NCI-H2029 (cell line): ENCODE measurements around the gene PLPPR3.
A peak's percentile ranks its signal among the peaks of the same experiment; 100 is the strongest.

Experiments
- DNase-seq: peaks from one replicate; lab custom pipeline; 2025; lab: John Stamatoyannopoulos, UW

Gene PLPPR3

DNA sequence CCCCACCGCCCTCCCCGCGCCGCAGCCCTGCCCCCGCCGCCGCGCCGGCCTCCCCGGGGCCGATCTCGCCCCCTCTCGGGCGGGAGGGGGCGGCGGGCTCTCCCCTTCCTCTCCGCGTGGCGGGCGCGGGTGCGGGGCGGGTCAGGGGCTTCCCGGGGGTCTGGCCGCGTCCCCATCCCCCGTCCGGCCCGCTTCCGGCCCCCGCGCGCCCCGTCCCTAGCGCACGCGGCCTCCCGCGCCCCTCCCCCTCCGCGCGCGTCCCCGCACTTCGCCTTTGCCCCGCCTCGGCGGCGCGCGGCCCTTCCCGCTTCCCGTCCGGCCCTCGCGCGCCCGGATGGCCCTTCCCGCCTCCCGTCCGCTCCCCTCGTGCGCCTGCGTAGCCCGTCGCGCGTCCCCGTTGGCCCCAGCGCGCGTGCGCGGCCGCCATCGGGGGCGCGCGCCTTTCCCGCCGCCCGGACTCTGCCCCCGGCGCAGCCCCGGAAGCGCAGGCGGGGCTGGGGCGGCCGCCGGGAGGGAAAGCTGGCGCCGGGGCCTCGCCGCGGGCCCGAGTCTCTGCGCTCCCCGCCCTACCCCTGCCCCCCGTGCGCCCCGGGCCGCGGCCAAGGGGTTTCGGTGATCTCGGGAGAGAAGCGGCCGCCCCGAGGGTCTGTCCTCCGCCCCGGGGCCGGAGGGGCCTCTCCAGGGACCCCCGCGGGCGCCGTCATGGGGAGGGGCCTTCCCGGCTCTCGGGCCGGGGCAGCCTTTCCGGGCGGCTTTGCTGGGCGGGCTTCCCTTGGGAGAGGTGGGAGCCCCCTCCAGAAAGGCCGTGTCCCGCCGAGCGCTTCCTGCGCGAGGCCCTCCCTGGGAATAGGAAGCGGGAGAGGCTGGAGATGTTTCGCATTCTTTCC, 24.0 kb downstream of the PLPPR3 start:
- peak; percentile 87 for DNase-seq

DNA sequence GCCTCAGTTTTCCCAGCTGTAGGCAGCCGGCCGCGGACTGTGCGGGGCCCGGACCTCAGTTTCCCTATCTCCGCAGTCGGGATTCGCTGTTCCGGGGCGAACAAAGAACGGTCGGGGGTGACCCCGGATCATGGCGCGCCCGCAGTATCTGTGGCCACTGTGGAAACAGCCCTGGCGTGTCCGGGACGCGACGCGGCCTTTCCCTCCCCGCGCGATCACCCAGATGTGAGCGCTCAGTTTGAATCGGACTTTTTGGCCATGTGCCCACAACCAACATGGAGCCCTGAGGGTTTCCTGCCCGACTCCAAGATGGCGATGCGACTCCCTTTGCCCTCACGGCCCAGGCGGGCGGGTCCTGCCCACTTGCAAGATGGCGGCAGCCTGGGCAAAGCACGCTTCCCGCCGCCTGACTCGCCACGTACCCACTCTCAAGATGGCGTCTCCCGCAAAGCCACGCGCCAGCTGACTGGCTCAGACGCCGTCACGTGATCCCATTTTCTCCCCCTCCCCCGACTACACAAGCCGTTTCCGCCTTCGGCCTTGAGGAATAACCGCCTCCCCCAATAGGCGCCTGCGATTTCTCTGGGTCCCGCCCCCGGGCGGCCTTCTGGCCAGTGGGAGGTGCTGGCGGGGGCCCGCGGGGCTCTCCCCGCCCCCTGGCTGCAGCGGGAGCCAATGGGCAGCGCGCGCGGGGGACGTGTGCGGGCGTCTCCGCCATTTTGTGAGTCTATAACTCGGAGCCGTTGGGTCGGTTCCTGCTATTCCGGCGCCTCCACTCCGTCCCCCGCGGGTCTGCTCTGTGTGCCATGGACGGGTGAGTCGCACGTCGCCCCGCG, 24.8 kb downstream of the PLPPR3 start, which contains the start of gene PTBP1:
Gene PTBP1 (plus strand): TSS at position 761 of the 836 bp plus-strand sequence. CDS start 46 bp downstream, at position 807.
- peak; percentile 100 for DNase-seq

DNA sequence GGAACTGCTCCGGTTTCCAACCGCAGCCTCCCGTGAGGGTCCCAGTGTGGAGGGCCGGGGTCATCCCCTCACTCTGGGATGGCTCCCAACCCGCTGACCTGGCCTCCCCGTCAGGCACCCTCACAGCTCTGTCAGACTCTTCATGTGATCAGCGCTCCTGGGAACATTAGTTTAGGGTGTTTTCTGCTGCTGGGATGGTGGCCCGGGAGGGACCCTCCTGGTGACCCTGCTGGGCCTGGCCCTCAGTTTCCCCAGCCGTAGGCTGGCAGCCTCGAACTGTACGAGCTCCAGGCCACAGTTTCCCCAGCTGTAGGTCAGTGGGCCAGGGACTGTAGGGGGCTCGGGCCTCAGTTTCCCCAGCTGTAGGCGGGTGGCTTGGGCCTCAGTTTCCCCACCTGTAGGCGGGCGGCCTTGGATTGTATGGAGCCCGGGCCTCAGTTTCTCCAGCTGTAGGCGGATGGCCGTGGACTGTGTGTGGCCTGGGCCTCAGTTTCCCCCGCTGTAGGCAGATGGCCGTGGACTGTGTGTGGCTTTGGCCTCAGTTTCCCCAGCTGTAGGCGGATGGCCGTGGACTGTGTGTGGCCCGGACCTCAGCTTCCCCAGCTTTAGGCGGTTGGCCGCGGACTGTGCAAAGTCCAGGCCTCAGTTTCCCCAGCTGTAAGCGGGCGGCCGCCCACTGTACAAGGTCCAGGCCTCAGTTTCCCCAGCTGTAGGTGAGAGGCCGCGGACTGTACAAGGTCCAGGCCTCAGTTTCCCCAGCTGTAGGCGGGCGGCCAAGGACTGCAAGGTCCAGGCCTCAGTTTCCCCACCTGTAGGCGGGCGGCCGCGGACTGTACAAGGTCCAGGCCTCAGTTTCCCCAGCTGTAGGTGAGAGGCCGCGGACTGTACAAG, 25.8 kb downstream of the PLPPR3 start:
- DNase-seq = no peak

DNA sequence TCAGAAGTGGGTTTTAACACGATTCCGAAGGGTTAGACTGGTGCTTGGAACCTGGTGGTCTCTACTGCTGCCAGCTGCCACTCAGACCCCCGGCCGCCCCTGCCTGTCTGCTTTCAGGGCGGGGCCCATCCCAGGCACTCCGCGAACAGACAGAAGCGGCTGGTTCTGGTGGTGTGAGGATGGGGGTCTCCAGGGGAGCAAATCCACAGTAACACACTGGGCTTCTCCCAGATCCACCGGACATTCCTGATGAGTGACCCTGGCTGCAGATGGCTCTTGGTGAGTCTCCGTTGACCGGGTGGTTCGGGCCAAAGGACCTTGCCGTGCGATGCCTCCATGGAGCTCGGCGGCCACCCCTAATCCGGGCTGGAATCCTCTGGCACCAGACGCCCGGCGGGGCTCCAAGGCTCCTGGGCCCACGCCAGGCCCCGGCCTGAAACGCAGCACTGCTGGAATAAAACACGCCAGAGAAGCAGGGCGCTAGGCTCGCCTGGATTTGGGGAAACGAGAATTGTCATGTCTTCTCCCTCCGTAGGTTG, 26.6 kb downstream of the PLPPR3 start:
- DNase-seq = no peak

DNA sequence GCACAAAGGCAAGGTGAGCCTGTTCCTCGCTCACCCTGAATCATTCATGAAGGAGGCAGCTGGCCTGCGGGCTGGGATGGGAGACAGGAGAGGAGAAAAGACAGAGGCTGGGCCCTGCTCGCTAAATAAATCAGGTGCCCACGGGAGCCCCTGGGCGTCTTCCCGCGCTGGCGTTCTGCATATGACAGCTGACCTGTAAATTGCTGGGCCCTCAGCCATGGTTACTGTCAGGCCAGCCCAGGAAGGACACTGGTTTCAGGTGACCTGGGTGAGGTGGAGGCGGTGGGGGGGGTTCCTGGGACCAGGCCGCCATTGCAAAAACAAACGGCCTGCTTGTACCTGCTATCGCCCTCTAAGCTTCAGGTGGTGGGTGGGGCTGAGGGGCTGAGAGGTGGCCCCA, 27.9 kb downstream of the PLPPR3 start:
- no peak for DNase-seq

DNA sequence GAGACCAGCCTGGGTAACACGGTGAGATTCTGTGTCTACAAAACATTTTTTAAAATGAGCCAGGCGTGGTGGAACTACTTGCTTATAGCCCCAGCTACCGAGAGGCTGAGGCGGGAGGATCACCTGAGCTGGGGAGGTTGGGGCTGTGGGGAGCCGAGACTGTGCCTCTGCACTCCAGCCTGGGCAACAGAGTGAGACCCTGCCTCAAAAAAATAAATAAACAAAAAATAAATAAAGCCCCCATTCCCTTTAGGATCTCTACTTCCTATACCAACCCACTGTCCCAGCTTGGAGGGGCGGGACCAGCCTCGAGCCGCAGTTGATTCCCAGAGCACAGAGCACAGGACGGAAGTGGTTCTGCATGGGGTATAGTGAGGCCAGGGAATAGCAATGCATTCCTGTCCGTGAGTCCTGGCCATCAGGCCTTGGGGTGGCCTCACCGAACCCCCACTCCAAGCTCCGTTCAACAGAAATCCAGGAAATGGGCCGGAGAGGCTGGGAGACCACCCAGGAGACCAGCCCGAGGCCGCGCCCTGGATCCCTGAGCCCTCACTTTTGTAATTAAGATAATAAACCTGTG, 29.4 kb downstream of the PLPPR3 start:
- DNase-seq = no peak

DNA sequence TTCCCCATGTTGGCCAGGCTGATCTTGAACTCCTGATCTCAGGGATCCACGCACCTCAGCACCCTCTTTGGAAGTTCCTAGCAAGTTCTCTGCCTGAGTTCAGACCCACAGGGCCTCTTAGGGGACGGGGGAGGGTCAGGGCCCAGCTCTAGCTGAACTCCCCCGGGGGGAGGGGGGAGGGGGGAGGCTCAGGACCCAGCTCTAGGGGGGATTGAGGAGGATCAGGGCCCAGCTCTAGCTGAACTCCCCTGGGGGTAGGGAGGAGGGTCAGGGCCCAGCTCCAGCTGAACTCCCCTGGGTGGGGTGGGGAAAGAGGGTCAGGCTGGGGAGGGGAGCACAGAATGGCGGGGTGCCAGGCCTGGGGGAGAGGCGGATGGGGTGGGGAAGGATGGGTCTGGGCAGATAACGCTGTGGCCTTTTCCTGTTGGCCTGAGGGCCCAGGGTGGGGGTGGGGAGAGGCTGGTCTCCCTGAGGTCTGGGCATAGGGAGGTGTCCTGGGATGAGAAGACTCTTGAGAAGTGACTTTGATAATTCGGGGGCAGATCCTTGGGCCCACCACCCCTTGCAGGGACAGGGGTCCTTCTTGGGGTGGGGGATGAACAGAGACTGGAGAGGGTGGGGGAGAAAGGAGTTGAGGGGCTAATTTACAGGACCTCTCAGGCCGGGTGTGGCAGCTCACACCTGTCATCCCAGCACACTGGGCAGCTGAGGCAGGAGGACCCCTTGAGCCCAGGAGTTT, 30.0 kb downstream of the PLPPR3 start:
- DNase-seq = no peak

DNA sequence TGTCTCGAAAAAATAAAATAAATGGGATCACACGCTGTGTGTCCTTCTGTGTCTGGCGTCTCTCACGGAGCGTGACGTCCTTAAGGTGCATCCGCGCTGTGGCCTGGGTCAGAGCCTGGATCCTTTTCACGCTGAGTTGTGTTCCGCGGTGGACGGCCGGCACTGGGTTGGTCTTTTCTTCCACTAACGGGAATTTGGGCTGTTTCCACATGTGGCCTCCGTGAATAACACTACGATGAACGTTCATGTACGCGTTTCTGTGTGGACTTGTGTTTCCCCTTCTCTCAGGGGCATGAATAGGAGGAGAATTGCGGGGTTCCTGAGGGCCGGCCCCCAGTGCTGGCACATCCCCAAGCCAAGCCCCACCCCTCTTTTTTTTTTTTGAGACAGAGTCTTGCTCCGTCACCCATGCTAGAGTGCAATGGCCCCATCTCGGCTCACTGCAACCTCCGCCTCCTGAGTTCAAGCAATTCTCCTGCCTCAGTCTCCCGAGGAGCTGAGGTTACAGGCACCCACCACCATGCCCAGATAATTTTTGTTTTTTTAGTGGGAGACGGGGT, 30.7 kb downstream of the PLPPR3 start:
- no peak for DNase-seq

DNA sequence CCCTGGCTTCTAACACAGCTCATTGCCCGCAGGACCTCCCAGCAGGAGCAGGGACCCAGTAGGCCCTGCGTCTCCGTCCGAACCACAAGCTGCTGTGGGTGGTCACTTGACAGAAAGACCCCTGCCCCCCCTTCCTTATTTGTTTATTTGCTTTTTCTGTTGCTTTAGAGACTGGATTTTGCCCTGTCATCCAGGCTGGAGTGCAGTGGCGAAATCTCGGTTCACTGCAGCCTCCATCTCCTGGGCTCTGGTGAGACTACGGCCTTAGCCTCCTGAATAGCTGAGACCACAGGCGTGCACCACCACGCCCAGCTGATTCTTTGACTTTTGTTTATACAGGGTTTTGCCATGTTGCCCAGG, 32.1 kb downstream of the PLPPR3 start:
- no peak for DNase-seq

DNA sequence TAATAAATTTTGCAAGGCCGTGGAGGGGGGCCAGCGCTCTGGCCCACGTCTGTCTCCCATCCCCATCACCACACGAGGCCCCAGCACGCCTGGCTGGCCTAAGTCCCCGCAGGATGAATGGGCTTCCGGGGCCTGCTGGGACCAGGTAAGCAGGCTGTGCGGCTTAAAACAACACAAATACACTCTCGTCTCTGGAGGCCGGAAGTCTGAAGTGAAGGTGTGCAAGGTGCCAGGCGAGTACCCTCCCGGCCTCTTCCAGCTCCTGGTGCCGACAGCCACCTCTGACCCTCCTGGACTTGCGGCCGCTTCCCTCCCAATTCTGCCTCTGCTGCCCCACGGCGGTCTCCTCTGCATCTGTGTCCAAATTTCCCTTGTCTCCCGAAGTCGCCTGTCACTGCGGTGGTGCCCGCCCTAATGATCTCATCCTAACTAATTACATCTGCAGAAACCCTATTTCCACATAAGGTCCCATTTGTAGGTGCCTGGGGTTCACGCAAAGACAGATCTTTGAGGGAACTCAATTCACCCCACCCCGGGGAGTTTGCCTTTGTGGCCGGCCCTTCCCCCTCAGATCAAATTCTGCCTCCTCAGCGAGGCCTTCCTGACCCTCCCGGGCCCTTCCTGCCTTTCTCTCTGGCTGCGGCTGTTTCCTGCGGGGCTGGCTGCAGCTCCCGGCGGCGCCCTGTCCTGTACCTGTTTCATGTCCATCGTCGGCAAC, 32.6 kb downstream of the PLPPR3 start:
- no peak for DNase-seq

DNA sequence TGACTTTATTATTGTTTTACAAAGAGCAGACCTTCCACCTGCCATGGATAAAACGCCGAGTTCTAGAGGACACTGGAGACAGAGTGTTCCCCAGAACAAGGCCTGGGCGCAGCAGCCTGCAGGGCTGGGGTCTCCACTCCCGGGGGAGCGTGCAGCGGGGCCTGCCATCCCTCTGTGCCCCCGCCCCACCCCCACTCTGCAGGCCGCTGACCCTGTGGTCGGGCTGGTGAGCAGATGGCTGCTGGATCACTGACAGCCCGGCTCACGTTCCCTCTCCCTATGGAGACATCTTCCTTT, 33.1 kb downstream of the PLPPR3 start:
- no peak for DNase-seq

DNA sequence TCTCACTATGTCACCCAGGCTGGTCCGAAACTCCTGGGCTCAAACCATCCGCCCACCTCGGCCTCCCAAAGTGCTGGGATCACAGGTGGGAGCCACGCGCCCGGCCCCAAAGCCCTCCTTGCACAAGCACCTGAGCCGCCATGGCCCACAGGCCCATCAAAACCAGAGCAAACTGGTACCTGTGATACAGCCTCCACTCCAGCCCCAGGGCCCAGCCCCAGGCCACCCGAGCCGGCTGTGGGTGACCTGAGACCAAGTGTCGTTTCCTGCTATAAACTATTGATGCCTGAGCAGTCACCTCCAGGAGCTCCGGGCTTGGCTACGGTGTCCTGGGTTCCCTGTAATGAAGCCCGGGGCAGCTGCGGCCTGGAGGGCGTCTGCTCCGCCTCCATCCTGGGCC, 34.2 kb downstream of the PLPPR3 start:
- no peak for DNase-seq

DNA sequence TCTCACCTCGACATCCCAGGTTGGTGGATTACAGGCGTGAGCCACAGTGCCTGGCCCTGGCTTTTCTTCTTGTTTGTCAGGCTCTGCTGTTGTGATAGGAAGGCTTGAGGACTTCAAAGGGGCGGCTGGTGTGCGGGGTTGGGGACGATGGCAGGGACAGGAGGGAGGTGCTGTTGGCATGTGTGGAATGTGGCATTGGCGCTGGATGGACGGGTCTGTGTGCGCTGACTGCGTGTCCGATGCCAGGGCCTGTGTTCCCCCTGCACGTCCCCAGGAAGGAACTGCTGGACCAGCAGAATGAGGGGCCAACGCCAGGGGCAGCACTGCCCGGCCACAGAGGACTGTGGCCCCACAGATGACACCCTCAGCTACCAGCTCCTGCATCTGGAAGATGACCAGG, 37.2 kb downstream of the PLPPR3 start:
- no peak for DNase-seq

DNA sequence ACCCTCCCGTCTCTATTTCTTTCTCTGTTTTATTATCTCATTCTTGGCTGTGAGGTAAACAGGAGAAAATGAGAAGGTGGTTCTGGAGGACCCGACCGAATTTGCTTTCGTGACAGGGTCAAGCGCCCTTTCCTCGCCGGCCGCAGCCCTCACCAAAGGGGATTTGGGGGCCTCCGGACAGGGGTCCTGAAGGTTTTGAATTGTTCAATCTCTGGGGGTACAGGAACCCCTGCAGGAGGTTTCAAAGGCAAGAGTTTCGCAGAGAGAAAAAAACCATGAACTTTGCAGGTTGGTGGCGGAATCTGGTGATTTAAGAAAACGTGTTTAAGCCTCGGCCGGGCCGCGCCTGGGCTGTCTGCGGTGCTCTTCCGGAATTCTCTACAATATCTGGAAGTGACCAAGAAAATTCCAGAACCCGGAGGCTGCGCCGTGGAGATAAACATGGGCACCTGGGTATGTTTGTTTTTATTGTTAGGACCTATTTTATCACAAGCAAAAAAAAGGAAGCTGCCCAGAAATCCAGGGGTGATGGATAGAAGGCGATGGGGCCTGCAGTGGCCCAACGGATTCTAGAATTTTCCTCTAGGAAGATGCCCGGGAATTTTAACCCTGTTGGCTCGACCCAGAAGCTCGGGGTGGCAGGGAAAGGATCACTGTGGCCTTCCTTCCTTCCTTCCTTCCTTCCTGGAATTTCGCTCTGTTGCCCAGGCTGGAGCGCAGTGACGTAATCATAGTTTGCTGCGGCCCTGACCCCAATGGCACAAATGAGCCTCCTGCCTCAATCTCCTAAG, 38.7 kb downstream of the PLPPR3 start:
- no peak for DNase-seq

DNA sequence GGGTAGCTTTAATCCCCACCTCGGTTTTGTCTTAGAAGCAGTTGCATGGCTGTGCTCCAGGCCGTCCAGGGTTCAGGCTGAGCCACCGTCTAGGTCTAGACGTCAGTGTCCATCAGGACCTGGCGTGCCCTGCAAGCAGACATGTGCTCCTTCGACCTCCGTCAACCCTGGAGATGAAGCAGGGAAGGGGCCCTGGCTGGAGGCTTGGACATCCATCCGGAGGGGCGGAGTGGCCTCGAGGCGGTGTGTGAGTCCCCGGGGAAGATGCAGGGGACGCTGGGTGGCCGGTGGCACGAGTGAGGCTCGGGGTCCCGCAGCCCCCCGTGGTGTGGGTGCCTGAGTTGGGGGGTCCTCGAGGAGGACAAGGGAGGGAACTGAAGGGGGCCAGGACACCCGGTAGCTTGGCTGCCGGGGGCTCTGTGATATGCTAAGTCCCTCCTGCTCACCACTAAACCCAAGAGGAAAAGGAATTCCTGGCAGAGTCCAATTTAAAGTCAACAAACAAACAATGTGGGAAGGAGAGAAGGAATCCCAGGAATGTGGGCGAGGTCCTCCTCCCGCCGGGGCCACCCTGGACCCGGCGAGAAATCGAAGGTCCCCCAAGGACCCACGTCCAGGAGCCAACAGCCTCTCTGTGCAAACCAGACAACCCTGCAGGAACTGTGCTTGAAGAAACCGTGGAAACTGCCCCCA, 39.4 kb downstream of the PLPPR3 start:
- no peak for DNase-seq

DNA sequence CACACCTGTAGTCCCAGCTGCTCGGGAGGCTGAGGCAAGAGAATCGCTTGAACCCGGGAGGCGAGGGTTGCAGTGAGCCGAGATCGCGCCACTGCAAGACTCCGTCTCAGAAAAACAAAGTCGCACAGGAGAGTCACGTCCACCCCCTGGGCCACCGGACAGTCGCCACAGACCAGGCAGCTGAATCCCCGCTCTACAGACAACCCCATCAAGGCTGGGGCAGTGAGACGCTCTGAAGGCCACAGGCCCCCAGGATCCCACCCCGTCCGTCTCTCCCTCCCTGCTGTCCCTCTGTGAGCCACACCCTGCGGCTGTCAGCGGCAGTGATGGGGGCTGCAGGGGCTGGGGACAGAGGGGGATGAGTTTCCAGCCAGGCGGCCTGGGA, 40.0 kb downstream of the PLPPR3 start:
- DNase-seq = no peak

DNA sequence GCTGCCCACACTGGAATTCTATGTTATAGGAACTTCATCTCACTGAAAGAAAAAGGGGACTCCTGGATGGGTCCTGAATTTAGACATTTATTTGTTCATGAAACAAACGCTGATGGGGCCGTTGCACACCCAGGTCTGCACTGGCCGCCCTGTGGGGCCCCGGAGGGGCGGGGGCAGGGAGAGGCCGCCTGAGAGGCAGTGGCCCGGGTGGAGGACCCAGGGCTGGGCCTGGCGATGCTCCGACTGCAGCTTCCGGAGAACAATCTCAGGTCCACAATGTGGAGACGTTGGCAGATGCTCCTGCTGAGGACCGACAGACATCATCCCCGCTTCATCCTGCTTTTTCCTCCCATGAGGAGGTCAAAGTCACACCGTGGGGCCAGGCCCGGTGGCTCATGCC, 40.8 kb downstream of the PLPPR3 start:
- DNase-seq = no peak

DNA sequence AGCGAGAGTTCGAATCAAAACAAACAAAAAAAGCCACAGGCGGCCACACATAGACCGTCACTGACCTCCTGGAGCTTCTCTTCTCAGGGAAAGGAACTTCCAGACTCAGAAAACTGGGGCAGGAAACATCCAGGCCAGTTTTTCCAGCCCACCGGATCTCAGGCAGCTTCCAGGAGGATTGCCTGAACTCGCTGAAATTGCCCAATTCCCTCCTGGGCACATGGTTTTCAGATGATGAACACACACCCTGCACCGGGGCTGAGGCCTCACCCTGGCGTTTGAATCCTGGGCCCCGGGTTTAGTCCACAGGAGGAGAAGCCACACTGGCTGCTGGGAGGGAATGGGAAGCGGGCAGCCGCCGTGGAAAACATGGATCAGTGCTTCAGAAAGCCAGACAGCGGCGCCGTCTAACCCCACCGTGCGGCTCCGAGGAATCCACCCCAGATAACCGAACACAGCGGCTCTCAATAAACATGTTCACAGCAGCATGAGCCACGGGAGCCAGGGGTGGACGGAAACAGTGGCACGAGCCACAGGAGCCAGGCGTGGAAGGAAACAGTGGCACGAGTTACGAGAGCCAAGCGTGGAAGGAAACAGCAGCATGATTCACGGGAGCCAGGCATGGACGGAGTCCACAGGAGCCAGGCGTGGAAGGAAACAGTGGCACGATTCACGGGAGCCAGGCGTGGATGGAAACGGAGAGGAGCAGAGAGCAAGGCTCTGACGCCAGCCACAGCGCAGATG, 42.7 kb downstream of the PLPPR3 start:
- DNase-seq = no peak
